Esophagus squamous epithelium (tissue), 5 donors: ENCODE data around the gene RHBDD1. TPM values are rescaled to one million over a fixed set of nuclear protein-coding genes. Genes with fewer than 3 reads are reported as not detected.

Experiments
- DNase-seq: peaks from one replicate; lab custom pipeline; 2025; lab: John Stamatoyannopoulos, UW
- H3K27ac ChIP-seq, 4 donors: fragments of 200-600 bp; sonication (generic); one replicate each; pipeline ENCODE4 v1.5.1; 2016 to 2019; ENCODE audit warnings: mild to moderate bottlenecking in 1 of 4
- H3K27me3 ChIP-seq, 4 donors: fragments of 200-600 bp; sonication (generic); 1 replicate in 3 of 4; 2 replicates in 1 of 4; pipeline versions ENCODE4 v1.5.1 to v1.6.0; 2017 to 2021; ENCODE audit warnings: antibody characterized with exemption in 1 of 4
- H3K36me3 ChIP-seq, 3 donors: fragments of 200-600 bp; sonication (generic); one replicate each; pipeline ENCODE4 v1.5.1; 2016 to 2019
- H3K4me1 ChIP-seq, 3 donors: fragments of 200-600 bp; sonication (generic); one replicate each; pipeline ENCODE4 v1.5.1; 2017 to 2019
- H3K4me3 ChIP-seq, 4 donors: fragments of 200-600 bp; sonication (generic); 1 replicate in 3 of 4; 2 replicates in 1 of 4; pipeline ENCODE4 v1.5.1; 2016 to 2019; ENCODE audit warnings: mild to moderate bottlenecking in 2 of 4, moderate library complexity in 1 of 4
- H3K9me3 ChIP-seq, 3 donors: fragments of 200-600 bp; sonication (generic); one replicate each; pipeline ENCODE4 v1.5.1; 2016 to 2019
- POLR2A ChIP-seq, 4 donors: fragments of 450-650 bp; IDR thresholded peaks; one replicate each; pipeline ENCODE4 v1.6.1; 2017; ENCODE audit warnings: antibody characterized with exemption in 4 of 4, mild to moderate bottlenecking in 4 of 4, moderate library complexity in 3 of 4
- WGBS, 2 donors: methylation state at CpG; one replicate each; pipeline ENCODE4 v1.1.5; 2018; 5-methylcytosine and 5-hydroxymethylcytosine counted together
- intact Hi-C: fragments of 100-400 bp; cut with DNase I; formaldehyde crosslinking; loops from one replicate; pipeline ENCODE4 v1.15.0; 2022
- total RNA-seq, 4 donors: library from RNA; depleted of rRNA; stranded (reverse); fragments of >200 nt; gene quantifications; one replicate each; pipeline ENCODE4 v1.1.0, GENCODE V29; 2016
- TF ChIP-seq, protein P1 (sequence below), 6 experiments: fragments of 450-650 bp in 4 of 6; fragments of 200-600 bp in 2 of 6; sonication (generic) in 2 of 6; IDR thresholded peaks; one replicate each; pipeline ENCODE4 v1.5.1; 2016 to 2019; ENCODE audit warnings: antibody characterized with exemption in 6 of 6, mild to moderate bottlenecking in 4 of 6, moderate library complexity in 4 of 6
- donor health status: DM: yes; HTN: yes; CAD: no.

The RHBDD1 gene
- total RNA-seq, 4 donors from 2014 or later, result 6.8 to 14.4 (median 10.3) TPM

DNA sequence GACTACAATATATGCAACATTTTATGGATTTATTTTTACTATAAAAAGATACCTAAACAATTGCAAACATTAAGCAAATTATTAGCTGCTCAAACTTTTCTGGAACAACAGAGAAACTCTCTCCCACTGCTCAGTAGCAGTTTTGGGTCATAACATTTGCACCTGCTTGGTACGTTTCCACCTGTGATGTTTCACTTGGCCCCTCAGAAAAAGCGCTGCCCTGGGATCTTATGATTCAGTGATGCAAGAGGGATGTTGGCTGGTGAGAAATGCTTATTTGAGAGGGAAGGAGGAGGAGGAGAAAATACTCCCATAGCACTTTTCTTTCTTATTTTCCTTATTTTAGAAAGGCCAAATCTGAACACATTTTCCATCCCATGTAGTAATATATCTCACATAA lies 45.4 kb upstream of the RHBDD1 start:
- WGBS, 2 donors, result 61 to 79% methylated on average over 2 of the region's 2 CpGs
- TF ChIP-seq, protein P1, sequence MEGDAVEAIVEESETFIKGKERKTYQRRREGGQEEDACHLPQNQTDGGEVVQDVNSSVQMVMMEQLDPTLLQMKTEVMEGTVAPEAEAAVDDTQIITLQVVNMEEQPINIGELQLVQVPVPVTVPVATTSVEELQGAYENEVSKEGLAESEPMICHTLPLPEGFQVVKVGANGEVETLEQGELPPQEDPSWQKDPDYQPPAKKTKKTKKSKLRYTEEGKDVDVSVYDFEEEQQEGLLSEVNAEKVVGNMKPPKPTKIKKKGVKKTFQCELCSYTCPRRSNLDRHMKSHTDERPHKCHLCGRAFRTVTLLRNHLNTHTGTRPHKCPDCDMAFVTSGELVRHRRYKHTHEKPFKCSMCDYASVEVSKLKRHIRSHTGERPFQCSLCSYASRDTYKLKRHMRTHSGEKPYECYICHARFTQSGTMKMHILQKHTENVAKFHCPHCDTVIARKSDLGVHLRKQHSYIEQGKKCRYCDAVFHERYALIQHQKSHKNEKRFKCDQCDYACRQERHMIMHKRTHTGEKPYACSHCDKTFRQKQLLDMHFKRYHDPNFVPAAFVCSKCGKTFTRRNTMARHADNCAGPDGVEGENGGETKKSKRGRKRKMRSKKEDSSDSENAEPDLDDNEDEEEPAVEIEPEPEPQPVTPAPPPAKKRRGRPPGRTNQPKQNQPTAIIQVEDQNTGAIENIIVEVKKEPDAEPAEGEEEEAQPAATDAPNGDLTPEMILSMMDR (IDR thresholded peaks at IDR 0.05), result no peak
- no peak for TF ChIP-seq POLR2A (IDR thresholded peaks at IDR 0.05)
- no peaks in the 10 kb centered on the region for H3K27me3 ChIP-seq
- peaks cover 11 to 65% (median 13%) of the 10 kb centered on the region in 3 donors for H3K4me1 ChIP-seq
- H3K36me3 ChIP-seq, result no peaks in the 10 kb centered on the region
- peak overlapping the region; percentile 60 to 78 (median 66) for H3K4me3 ChIP-seq
- H3K9me3 ChIP-seq, result no peaks in the 10 kb centered on the region
- DNase-seq, result no peak
- H3K27ac ChIP-seq, result peak overlapping the region; percentile 88 to 97 (median 96)
- intact Hi-C loops, result loop anchor here (10.0 kb wide), 2 partner anchors 136 to 576 kb away; no protein-coding TSS in a partner anchor

DNA sequence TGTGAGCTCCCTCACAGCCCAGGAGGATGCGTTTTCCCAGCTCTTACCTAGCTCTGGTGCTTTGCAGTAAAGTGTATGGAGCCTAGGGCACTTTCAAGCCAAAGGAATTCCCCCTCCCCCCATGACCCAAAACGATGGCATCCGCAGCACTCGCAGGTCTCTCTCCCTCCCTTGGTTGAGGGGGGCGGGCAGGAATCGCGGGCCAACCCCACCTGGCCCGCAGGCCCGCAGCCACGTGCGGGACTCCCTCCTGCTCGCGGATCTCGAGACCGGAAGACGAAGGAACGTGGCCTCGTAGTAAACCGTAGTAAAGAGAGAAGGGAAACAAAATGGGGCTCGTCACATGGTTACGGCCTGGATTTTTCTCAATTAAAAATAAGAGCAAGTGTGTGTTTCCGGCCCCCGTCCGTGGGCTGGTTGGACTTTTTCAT lies 44.8 kb upstream of the RHBDD1 start:
- peak overlapping the region; percentile 88 to 97 (median 96) for H3K27ac ChIP-seq
- no peaks in the 10 kb centered on the region for H3K36me3 ChIP-seq
- WGBS, 2 donors, result 2 to 11% methylated on average over 13 to 22 of the region's 24 CpGs
- DNase-seq, result no peak
- H3K4me1 ChIP-seq, result peaks cover 13 to 71% (median 17%) of the 10 kb centered on the region in 3 donors
- H3K9me3 ChIP-seq, result no peaks in the 10 kb centered on the region
- TF ChIP-seq POLR2A (IDR thresholded peaks at IDR 0.05), result no peak
- TF ChIP-seq, protein P1 (IDR thresholded peaks at IDR 0.05), result no peak
- intact Hi-C loops, result loop anchor here (10.0 kb wide), 2 partner anchors 136 to 576 kb away; no protein-coding TSS in a partner anchor
- H3K4me3 ChIP-seq, result peak overlapping the region; percentile 60 to 78 (median 66)
- H3K27me3 ChIP-seq, result no peaks in the 10 kb centered on the region

DNA sequence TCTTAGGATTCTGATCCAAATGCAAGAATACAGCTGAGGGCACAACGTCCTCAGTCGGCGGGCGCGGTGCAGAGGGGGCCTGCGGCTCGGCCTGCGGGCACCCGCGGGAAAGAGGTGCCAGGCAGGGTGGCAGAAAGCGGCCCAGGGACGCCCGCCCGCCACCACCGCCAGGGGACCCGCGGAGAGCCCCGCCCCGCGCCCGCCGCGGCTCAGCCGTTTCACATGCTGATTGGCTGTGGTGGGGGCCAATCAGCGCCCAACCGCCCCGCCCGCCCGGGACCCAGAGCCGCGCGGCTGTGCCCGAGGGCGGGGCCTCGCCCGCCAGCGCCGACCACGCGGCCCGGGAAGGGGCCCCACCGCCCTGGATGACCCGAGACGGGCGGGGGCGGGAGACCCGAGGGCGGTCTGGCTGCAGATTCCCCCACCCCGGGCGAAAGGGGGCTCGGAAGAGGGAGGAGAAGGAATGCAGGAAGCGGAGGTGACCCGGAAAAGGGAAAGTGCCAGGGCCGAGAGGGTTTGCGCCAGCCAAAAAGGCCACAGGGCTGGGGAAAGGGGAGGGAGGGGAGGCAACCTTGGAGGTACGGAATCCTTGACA lies 44.3 kb upstream of the RHBDD1 start:
- no peaks in the 10 kb centered on the region for H3K27me3 ChIP-seq
- H3K4me1 ChIP-seq, result peaks cover 13 to 76% (median 18%) of the 10 kb centered on the region in 3 donors
- H3K36me3 ChIP-seq, result no peaks in the 10 kb centered on the region
- intact Hi-C loops, result loop anchor here (10.0 kb wide), 2 partner anchors 137 to 577 kb away; no protein-coding TSS in a partner anchor
- peak overlapping the region; percentile 60 to 78 (median 66) for H3K4me3 ChIP-seq
- DNase-seq, result peak; percentile 38
- peak overlapping the region; percentile 88 to 97 (median 96) for H3K27ac ChIP-seq
- TF ChIP-seq, protein P1 (IDR thresholded peaks at IDR 0.05), result peak; percentile 23 to 84 (median 58)
- peak in 2 of 4 donors; percentile 65 to 83 for TF ChIP-seq POLR2A (IDR thresholded peaks at IDR 0.05)
- H3K9me3 ChIP-seq, result no peaks in the 10 kb centered on the region
- WGBS, 2 donors, result 4% methylated on average over 11 to 17 of the region's 56 CpGs

DNA sequence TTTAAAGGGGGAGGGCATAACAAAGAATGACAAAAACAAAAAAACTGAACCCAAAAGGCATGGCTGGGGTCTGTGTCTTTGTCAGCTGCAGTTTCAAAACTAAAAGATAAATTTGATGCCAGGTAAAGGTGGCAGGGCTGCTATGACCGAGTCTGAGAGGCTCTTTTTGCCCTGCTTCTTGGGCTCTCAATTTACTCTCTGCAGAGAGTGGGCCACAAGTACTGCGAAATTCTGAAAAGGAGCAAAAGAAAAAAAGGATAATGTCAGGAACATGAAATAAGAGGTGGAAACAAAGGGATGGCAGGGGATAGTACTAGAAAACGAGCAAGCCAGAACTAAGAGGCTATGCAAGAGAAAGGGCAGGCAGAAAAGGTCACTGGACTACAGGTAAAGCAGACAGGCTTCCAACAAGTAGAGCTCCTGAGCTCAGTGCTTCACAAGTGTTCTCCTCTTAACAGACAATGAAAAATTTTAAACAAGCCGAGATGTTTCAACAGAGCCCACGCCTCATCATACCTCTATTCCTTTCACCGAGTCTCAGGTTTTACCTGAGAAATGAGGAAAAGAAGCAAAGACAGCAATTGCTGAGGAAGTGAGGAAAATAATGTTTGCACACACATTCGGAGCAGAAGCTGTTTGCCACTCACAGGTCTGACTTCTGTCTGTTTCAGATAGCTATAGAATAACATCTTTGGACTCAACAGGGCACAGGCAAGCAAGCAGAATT lies 43.5 kb upstream of the RHBDD1 start:
- peak overlapping the region; percentile 60 to 78 (median 66) for H3K4me3 ChIP-seq

More for the DNA sequence above, 43.5 kb upstream of the RHBDD1 start:
- TF ChIP-seq POLR2A (IDR thresholded peaks at IDR 0.05), result no peak
- TF ChIP-seq, protein P1 (IDR thresholded peaks at IDR 0.05), result no peak
- peak overlapping the region; percentile 88 to 97 (median 96) for H3K27ac ChIP-seq
- 14 to 29% methylated on average over 6 to 7 of the region's 7 CpGs for WGBS, 2 donors
- H3K9me3 ChIP-seq, result no peaks in the 10 kb centered on the region
- H3K36me3 ChIP-seq, result no peaks in the 10 kb centered on the region
- intact Hi-C loops, result loop anchor here (10.0 kb wide), 2 partner anchors 138 to 578 kb away; no protein-coding TSS in a partner anchor
- peaks cover 0 to 7% (median 0%) of the 10 kb centered on the region in 4 donors for H3K27me3 ChIP-seq
- peaks cover 13 to 84% (median 18%) of the 10 kb centered on the region in 3 donors for H3K4me1 ChIP-seq
- DNase-seq, result no peak
